ENCODE measurements around the gene EGFL6.

GRCh38 chrX:13658602-13659001 lies 89.2 kb downstream of the EGFL6 start:
- TF ChIP-seq CTCF (IDR thresholded peaks at IDR 0.05; ENCODE audit: low read length) (peak; percentile 61), EZH2phosphoT487 (IDR thresholded peaks at IDR 0.05; ENCODE audit: low read length) (no peak), EZH2 (optimal IDR thresholded peaks at IDR 0.05; ENCODE audit: low read depth, low read length) (no peak)

Measured in MM.1S (cell line).